GM19099 (cell line): ENCODE results near the gene SH2D1A.

Experiments
- POLR2A ChIP-seq: IDR thresholded peaks from 3 replicates; pipeline ENCODE4 v1.6.1; 2011; ENCODE audit warnings: low read depth; ENCODE audit not compliant: insufficient read length; ENCODE audit errors: extremely low read depth

Gene SH2D1A

DNA sequence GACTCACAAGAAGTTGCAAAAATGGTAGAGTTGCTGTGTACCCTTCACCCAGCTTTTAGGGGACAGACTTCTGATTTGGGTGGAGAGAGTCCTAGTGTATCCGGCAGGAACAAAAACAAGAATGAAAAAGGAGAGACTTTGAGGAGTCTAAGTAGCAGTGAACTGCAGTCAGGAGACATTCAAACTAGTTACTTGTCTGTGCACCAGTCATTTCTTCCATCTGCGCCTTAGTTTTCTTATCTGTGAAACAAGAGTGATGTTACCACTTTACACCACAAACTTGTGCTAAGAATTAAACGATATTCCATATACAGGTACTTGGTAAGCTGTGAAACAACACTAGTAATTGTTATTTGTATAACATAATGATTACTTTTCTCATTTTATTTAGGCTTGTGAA is 47.3 kb downstream of the SH2D1A start:
- no peak for TF ChIP-seq POLR2A

DNA sequence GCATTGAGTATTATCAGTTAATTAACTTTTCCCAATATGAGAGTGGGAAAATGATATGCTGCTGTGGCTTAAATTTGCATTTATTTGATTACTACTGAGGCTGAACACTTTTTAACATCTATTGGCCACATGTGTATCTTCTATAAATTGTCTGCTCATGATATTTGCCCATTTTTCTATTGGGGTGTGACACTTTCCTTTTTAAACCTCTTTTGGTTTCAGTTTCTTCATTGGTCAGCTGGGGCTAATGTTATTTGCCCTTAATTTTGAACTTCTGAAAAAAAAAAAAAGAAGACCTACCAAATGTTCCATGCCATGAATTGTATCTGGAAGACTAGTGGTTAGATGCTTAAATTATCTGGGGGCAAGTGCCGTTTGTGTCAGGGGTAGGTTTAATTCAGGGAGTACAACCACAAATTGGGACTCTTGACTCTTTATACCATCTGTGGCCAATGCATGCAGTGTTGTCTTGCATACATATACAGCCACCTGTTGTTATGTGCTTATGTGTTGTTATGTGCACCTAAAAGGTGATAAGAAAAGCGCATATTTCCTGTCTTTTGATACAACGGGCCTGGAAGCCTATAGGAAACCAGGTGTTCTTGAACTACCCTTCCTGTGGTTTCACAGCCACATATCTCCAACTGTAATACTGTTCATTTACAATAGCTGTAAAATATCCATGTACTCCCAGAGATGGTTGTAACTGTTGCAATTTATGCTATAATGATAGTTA is 49.0 kb downstream of the SH2D1A start:
- TF ChIP-seq POLR2A, result no peak

DNA sequence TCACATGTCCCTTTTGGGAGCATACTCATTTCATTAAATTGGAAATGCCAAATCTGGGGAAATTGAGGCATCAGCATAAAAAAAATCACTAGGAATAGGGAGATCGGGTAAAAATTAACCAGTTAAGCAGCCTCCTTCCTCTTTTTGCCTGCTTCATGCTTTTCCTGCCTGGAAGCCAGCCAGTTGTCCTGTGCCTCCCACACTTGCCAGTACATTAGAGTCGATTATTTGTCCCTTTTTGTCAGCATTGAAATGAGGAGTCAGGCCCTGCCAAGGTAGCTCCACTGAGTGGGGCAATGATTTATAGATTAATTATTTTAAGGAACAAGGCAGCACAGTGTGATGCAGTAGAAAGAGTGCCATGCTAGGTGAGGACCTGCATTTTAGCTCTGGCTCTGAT is 55.3 kb downstream of the SH2D1A start:
- no peak for TF ChIP-seq POLR2A

DNA sequence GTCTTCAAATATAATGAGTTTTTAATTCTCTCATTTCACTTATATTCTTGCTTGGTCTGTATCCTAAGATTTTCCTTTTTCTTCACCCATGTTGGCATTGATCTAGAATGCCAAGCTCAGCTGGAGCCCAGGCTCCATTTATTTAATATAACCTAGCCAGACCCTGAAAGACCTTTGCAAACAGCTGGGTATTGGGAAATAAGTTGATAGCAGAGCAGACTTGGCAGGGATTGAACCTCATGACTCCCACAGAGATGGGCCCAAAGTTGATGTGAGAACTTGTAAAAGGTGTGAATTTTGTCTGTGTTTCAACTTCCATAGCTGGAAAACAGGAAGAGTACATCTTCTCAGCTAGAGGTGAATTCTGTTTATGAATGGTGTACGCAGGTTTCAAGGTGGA is 59.5 kb downstream of the SH2D1A start:
- no peak for TF ChIP-seq POLR2A

DNA sequence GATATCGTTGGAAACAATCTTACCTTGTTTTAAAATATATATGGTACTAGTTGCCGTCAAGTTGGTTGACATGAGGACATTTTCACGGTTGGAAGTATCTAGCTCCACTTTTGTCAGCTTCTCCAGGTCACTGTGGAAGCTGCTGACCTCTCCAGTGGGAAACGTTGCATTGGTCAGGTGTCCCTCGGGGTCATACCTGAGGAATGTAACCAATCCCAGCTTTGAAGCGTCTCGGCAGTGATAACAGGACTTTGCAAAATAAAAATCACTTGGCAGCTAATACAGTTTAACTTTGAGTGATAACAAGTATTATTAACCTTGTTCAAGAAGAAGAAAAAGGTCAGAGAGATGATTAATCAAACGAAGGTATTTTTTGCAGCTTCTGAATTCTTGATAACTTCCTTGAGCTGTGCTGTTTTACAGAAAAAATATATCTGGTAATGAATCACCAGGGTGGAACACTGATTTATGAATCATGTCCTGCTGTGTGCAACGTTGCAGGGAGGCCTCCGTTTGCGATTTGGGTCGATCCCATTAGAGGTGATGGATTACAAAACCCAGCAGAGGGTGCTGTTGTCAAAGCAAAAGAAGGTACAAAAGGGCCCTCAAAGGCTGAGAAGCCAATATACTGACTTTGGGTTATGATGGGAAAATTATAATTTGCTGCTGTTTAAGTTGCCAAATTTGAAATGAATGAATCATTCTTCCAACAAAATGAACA is 60.1 kb downstream of the SH2D1A start:
- no peak for TF ChIP-seq POLR2A

DNA sequence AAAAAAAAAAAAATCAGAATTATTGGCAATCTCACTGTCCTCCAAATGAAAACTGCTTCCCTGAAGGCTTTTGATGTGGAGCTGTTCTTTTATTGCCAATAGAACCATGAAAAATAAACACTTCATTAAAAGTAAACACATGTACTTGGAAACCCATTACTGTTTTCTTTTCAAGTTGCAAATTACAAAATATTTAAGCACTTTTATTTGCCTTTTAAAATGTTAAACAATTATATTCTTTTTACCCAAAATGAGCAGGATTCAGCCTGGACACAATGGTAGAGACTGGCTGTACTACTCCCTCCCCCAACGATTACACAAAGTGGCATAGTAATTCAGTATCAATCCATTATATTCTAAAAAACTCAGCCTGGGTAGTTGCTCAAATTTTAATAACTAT is 60.9 kb downstream of the SH2D1A start:
- no peak for TF ChIP-seq POLR2A

DNA sequence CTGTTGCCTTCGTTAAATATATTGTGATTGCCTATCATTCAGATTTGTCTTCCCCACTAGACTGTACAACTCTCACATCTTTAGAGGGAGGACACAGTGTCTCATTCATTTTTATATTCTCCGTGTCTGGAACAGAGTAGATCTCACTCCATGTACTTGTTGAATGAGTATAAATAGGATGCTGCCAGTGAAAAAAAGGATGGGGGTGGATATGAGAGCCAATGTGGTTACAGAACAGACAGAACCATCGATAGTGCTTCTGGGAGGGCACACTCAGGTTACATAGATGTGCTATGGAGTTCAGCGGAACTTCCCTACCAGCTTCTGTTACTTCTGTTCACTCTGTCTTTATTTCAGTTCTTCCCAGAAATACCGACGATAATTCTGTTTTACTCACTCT is 66.9 kb downstream of the SH2D1A start:
- TF ChIP-seq POLR2A, result no peak

DNA sequence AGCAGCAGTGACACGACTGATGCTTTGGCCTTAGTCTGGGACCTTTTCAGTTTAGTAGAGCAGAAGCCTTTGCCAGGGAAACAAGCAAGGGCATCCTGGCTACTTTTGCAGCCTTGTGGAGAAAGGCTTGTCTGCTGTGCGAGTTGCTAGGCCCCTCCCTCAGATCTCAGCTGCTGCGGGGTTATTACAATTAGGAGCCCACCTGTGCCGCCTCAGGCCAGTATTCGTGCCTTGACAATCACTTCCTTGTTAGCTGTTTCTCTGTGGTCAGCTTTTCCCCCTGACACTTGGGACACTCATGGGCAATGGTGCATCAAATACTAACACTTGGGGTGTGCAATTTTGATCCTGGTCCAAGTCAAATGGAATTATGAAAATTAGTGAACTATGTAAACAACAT is 67.9 kb downstream of the SH2D1A start:
- no peak for TF ChIP-seq POLR2A

DNA sequence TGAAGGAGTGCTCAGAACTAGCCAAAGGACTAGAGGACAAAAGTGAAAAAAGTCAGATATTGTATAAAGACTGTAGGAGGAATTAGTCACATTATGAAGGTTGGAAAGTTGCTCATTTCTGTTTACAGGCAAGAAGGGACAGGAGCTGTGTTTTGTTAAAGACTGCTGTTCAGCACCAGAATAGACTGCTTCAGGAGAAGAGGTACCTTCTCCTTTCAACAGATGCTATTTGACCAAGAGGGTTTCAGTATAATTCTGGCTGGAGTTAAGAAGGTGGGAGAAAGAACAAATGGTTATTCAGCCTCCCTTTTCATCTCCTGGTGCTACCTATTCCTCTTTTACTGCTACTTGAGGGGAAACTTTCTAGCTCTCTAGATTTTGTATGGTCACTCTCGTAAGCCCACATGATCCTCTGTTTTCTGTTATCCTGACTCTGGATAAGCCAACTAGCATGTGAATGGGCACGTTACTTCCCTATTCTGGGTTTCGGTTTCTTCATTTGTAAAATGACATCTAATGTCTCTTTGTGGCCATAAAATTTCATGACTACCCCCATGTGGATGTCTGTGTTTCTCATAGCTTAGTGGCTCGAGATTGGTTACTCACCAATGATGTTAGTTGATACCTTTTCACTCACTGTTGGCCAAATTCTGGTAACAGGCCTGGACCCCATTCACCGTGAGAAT is 68.9 kb downstream of the SH2D1A start:
- TF ChIP-seq POLR2A, result no peak

DNA sequence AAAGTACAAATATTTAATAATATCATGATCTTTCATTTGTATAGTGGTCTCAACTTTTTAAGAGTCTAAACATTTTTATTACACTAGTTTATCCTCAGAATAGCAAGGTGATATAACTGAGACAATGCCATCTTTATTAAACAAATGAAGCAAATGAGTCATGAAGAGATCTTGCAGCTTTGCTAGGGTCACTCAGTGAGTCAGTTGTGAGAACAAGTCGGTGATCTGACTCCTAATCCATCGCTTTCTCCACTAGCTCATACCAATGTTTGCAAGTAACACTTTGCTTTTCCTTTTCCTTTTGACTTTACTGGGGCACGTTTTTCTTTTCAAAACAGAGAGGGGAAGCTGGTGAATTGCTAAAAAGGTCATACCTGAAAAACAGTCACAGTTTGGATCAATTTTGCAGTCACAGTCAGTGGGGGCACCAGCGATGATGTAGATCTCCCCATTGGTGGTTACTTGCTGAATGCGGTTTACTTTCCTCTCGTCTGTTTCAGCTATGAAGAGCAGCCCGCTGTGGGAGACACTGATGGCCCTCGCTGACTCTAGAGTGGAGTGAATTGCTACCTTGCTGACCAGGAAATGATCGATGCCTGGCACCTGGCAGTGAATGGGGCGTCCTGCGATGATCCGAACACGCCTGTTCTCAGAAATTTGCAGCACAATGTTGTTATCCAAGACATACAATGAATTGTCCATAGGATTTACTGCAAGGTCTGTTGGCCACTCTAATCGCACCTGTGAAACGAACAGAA is 75.7 kb downstream of the SH2D1A start:
- TF ChIP-seq POLR2A, result no peak
